Fibroblast of pulmonary artery (primary cell): ENCODE data around the gene SEC61A2.

Experiments used
- DNase-seq: peaks from one replicate; pipeline ENCODE4 v3.0.0-alpha.2; 2010; ENCODE audit warnings: low read depth
- H3K4me3 ChIP-seq: replicated peaks from 2 replicates; pipeline ENCODE4 v1.5.1; 2011; ENCODE audit warnings: low read depth, mild to moderate bottlenecking, control low read depth, low read length, moderate library complexity
- TF ChIP-seq, protein P1 (sequence below): IDR thresholded peaks from 2 replicates; pipeline ENCODE4 v1.5.1; 2011; ENCODE audit warnings: mild to moderate bottlenecking, control low read depth, low read length, inconsistent platforms; ENCODE audit errors: missing control alignments

SEC61A2 gene

DNA sequence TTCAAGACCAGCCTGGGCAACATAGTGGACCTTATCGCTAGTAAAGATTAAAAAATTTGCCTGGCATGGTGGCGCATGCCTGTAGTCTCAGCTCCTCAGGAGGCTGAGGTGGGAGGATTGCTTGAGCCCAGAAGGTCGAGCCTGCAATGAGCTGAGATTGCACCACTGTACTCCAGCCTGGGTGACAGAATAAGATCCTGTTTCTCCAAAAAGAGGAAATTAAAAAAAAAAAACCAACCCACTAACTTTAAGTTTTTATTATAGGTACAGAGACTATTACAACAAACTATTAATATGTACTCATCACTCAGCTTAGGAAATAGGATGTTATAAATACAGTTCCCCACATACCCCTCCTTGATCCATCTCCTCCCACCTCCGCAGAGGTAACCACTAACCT is 30.5 kb upstream of the SEC61A2 start:
- no peak for DNase-seq
- TF ChIP-seq, protein P1, sequence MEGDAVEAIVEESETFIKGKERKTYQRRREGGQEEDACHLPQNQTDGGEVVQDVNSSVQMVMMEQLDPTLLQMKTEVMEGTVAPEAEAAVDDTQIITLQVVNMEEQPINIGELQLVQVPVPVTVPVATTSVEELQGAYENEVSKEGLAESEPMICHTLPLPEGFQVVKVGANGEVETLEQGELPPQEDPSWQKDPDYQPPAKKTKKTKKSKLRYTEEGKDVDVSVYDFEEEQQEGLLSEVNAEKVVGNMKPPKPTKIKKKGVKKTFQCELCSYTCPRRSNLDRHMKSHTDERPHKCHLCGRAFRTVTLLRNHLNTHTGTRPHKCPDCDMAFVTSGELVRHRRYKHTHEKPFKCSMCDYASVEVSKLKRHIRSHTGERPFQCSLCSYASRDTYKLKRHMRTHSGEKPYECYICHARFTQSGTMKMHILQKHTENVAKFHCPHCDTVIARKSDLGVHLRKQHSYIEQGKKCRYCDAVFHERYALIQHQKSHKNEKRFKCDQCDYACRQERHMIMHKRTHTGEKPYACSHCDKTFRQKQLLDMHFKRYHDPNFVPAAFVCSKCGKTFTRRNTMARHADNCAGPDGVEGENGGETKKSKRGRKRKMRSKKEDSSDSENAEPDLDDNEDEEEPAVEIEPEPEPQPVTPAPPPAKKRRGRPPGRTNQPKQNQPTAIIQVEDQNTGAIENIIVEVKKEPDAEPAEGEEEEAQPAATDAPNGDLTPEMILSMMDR, result no peak
- no peak overlapping the region for H3K4me3 ChIP-seq

DNA sequence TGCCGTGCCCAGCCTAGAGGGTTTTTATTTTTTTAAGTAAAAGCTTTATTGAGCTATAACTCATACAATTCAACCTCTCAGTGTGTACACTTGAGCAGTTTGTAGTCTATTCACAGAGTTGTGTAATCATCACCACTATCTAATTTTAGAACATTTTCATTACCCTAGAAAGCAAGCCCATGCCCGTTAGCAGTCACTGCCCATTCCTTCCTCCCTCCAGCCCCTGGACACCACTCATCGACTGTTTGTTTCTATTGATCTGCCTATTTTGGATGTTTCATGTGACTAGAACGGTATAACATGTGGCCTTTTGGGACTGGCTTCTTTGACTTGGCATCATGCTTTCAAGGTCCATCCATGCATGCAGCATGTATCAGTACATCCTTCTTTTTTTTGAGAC is 25.7 kb upstream of the SEC61A2 start:
- TF ChIP-seq, protein P1, result no peak
- no peak for DNase-seq
- H3K4me3 ChIP-seq, result no peak overlapping the region

DNA sequence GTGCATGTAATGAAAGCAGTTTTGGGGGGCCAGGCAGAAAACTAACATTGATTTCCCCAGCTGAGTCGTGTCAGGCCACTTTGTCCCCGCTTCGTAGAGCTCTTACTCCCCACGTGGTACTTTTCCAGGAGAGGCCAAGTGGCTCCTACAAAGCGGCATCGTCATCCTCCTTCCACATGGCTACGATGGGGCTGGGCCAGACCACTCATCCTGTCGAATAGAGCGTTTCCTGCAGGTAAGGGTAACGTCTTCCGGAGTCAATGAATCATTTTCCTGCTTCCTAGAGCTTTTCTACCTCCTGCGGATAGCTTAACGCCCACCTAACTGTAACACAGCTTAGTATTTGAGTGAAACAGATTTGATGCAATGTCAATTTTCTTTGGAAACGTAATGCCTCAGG is 21.7 kb upstream of the SEC61A2 start:
- H3K4me3 ChIP-seq, result no peak overlapping the region
- TF ChIP-seq, protein P1, result no peak
- DNase-seq, result no peak

DNA sequence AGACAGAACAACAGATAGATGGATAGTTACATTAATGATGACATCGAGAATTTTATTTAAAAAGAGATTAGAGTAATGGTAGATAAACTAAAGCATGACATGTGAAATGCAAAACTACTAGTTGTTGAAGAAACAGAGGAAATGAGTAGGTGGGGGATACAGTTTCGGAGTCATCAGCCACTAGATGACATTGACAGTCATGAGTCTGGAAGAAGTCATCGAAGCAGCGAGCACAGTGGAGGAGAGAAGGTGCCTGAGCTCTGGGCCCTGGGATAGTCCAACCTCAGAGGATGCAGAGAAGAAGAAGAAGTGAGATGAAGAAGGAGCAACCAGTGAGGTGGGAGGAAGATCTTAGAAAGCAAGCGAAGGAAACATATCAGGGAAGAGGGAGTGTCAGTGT is 20.2 kb upstream of the SEC61A2 start:
- H3K4me3 ChIP-seq, result no peak overlapping the region
- TF ChIP-seq, protein P1, result no peak
- no peak for DNase-seq

DNA sequence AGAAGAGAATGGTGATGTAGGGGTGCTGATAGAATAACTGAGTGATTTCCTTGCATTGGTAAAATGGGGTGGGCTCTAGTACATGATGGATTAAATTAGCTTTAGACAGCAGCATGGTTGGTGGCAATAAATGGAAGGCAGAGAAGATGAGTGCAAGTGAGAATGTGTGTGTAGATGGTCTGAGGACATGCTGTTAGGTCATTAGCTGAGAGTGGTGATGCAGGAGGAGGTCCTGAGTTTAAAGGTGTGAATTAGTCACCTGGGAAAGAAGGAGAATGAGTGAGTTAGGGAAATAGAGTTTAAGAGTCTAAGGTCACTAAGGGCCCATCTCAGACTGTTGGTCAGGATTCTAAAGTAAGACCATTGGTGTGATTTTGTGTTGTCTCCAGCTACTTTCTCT is 17.9 kb upstream of the SEC61A2 start:
- TF ChIP-seq, protein P1, result no peak
- DNase-seq, result no peak
- no peak overlapping the region for H3K4me3 ChIP-seq

DNA sequence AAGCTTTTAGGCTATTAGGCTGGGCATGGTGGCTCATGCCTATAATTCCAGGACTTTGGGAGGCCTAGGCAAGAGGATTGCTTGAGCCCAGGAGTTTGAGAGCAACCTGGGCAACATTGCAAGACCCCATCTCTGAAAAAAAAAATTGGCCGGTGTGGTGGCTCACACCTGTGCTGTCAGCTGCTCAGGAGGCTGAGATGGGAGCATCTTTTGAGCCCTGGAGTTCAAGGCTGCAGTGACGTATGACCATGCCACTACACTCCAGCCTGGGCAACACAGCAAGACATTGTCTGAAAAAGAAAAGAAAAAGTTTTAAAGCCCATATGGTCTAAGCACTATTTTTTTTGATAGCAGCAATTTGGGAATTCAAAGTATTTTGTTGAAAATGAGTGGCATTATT is 15.8 kb upstream of the SEC61A2 start:
- H3K4me3 ChIP-seq, result no peak overlapping the region
- DNase-seq, result no peak
- TF ChIP-seq, protein P1, result no peak

DNA sequence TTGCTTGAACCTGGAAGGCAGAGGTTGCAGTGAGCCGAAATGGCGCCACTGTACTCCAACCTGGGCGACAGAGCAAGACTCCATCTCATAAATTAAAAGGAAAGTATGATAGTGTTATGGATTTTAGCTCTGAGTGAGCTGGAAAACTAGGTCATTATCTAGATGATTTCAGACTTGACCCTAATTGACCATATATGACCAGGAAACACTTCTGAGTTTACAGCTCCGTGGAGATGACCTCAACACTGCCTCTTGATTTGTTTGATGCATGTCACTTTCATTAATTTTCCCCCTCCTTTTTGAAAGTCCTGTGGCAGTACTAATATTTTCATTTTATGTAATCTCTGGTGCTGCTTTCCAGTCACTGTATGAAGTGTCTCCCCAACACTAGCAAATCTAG is 7.8 kb upstream of the SEC61A2 start:
- TF ChIP-seq, protein P1, result no peak
- DNase-seq, result no peak
- H3K4me3 ChIP-seq, result no peak overlapping the region
